Measurements from ENCODE around the gene ZNF700.
"Not testable (repeated sequence)": the region's sequence is repeated elsewhere in the genome, so short reads cannot be mapped to it uniquely, and the experiment has no call there.

DNA sequence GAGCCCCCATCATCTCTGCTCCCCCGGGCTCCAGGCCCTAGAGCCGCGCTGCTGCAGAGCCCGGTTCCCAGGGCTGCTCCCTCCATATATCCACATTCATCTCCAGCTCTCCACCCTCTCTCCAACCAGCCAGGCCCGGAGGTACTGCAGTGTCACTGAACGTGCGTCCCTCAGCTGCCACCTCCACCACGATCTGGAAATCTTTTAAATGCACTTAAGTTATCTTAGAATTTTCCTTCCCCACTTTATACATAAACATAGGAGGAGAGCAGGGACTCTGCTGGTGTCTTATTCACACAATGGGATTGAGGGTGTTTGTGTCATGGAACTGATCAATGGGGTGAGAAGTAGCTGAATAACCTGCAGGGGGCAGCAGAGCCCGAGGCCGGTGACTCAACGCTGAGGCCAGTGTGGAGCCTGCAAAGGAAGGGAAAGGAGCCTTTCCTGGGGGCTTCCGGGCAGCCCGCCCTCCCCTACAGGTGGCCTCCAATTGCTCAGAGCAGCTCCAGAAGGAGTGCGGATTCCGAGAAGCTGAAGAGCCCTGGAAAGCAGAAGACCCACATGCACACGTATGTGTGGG is 45.1 kb upstream of the ZNF700 start:
- TF ChIP-seq, protein P1, sequence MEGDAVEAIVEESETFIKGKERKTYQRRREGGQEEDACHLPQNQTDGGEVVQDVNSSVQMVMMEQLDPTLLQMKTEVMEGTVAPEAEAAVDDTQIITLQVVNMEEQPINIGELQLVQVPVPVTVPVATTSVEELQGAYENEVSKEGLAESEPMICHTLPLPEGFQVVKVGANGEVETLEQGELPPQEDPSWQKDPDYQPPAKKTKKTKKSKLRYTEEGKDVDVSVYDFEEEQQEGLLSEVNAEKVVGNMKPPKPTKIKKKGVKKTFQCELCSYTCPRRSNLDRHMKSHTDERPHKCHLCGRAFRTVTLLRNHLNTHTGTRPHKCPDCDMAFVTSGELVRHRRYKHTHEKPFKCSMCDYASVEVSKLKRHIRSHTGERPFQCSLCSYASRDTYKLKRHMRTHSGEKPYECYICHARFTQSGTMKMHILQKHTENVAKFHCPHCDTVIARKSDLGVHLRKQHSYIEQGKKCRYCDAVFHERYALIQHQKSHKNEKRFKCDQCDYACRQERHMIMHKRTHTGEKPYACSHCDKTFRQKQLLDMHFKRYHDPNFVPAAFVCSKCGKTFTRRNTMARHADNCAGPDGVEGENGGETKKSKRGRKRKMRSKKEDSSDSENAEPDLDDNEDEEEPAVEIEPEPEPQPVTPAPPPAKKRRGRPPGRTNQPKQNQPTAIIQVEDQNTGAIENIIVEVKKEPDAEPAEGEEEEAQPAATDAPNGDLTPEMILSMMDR (IDR thresholded peaks at IDR 0.05; ENCODE audit: low read length): peak; percentile 47
- not testable (repeated sequence) for TF ChIP-seq EZH2 (optimal IDR thresholded peaks at IDR 0.05; ENCODE audit: low read depth, low read length); EZH2phosphoT487 (IDR thresholded peaks at IDR 0.05; ENCODE audit: low read length)
